Caco-2 (cell line): ENCODE data around the gene INPP4B. TPM values are rescaled to one million over a fixed set of nuclear protein-coding genes. Genes with fewer than 3 reads are reported as not detected.

ENCODE experiments used
- BruUV-seq: library from RNA; stranded (reverse); fragments of 400-500 nt; replicated peaks from 2 replicates; lab custom pipeline; 2021; lab: Mats Ljungman, UMichigan
- CTCF ChIA-PET: fragments of 300-600 bp; sonication (Branson Sonifier 250); formaldehyde crosslinking; loops from one replicate; lab custom pipeline; 2022; ENCODE audit warnings: antibody characterized with exemption; lab: Charles Lee
- POLR2A ChIA-PET: fragments of 300-600 bp; sonication (Branson Sonifier 250); formaldehyde crosslinking; loops from one replicate; lab custom pipeline; 2022; ENCODE audit warnings: antibody characterized with exemption; lab: Charles Lee
- DNase-seq, 2 experiments: peaks; one replicate each; pipeline versions ENCODE4 v3.0.0 to v3.0.0-alpha.2; 2020 to 2022
- H3K27me3 ChIP-seq: replicated peaks from 2 replicates; pipeline ENCODE4 v1.6.0; 2011; ENCODE audit warnings: low read length; ENCODE audit not compliant: control insufficient read depth, insufficient read depth
- H3K36me3 ChIP-seq: 2 replicates; pipeline ENCODE4 v1.5.1; 2011; ENCODE audit warnings: low read length; ENCODE audit not compliant: control insufficient read depth, insufficient read depth
- H3K4me1 ChIP-seq: fragments of 250-450 bp; sonication (Bioruptor Pico); 2 replicates; pipeline ENCODE4 v1.5.1; 2020; ENCODE audit warnings: mild to moderate bottlenecking
- H3K4me3 ChIP-seq: 2 replicates; pipeline ENCODE4 v1.5.1; 2011; ENCODE audit warnings: low read depth, mild to moderate bottlenecking, control low read depth, low read length
- H3K9me3 ChIP-seq: fragments of 250-450 bp; sonication (Bioruptor Pico); 2 replicates; pipeline ENCODE4 v1.5.1; 2020; ENCODE audit warnings: mild to moderate bottlenecking, moderate library complexity
- H3K27ac Mint-ChIP-seq: one replicate; pipeline ENCODE4 v1.8.0; 2022; ENCODE audit warnings: mixed read lengths; ENCODE audit not compliant: unreplicated experiment
- H3K27me3 Mint-ChIP-seq: one replicate; pipeline ENCODE4 v1.8.0; 2022; ENCODE audit warnings: mixed read lengths; ENCODE audit not compliant: insufficient read depth, unreplicated experiment
- H3K36me3 Mint-ChIP-seq: one replicate; pipeline ENCODE4 v1.8.0; 2022; ENCODE audit warnings: mild to moderate bottlenecking, mixed read lengths; ENCODE audit not compliant: insufficient read depth, unreplicated experiment
- H3K4me1 Mint-ChIP-seq: one replicate; pipeline ENCODE4 v1.8.0; 2022; ENCODE audit warnings: low read depth, mixed read lengths; ENCODE audit not compliant: unreplicated experiment
- H3K4me3 Mint-ChIP-seq: one replicate; pipeline ENCODE4 v1.8.0; 2022; ENCODE audit warnings: mild to moderate bottlenecking, moderate library complexity, mixed read lengths; ENCODE audit not compliant: unreplicated experiment
- H3K9me3 Mint-ChIP-seq: one replicate; pipeline ENCODE4 v1.8.0; 2022; ENCODE audit warnings: mixed read lengths; ENCODE audit not compliant: unreplicated experiment
- intact Hi-C: fragments of 100-400 bp; cut with micrococcal nuclease; formaldehyde crosslinking; loops from one replicate; pipeline ENCODE4 v1.10.0; 2022; ENCODE audit not compliant: unreplicated experiment
- total RNA-seq: library from RNA; stranded (reverse); gene quantifications from 2 replicates; pipeline ENCODE4 v1.2.3, GENCODE V29; 2022
- TF ChIP-seq, protein P1 (sequence below), 2 experiments: fragments of 200-600 bp in 1 of 2; IDR thresholded peaks; 1 replicate in 1 of 2; 2 replicates in 1 of 2; pipeline versions ENCODE4 v1.5.1 to v1.8.0; 2011 to 2022; ENCODE audit warnings: antibody characterized with exemption in 1 of 2, control low read depth in 1 of 2, inconsistent platforms in 1 of 2, low read depth in 1 of 2, low read length in 1 of 2, mild to moderate bottlenecking in 1 of 2, moderate library complexity in 1 of 2; ENCODE audit not compliant: insufficient read depth in 1 of 2, severe bottlenecking in 1 of 2, unreplicated experiment in 1 of 2

Gene INPP4B
- total RNA-seq, 1 experiment from 2014 or later = 10.3 TPM

DNA sequence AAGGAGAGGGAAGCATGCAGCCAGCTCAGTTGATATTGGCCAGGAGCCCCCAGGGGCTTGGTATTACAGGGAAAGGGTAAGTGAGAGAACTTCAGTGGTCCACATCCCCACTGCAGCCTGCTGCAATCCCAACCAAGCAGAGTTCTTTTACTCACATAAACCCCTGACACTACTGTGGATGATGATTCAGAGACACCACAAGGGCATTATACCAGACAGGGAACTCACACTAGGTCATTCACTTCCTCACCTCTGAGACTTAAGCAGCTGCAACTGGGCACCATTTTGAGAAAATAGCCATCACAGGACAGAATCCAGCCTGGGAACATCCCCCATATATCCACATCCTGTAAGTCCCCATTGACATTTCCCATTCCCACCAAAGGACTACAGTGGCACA lies 248.0 kb downstream of the INPP4B start:
- no peak overlapping the region for H3K27ac Mint-ChIP-seq
- no peak overlapping the region for H3K4me3 ChIP-seq
- H3K27me3 ChIP-seq = no peaks in the 10 kb centered on the region
- intact Hi-C loops = no loop called here
- no peaks in the 10 kb centered on the region for H3K27me3 Mint-ChIP-seq
- no TSS peak for BruUV-seq
- H3K9me3 Mint-ChIP-seq = peaks cover 9% of the 10 kb centered on the region
- H3K36me3 Mint-ChIP-seq = no peaks in the 10 kb centered on the region
- CTCF ChIA-PET = no interaction called here
- no peaks in the 10 kb centered on the region for H3K4me1 ChIP-seq
- no peaks in the 10 kb centered on the region for H3K36me3 ChIP-seq
- no peak for DNase-seq
- H3K9me3 ChIP-seq = no peaks in the 10 kb centered on the region; the same call in 1 of the 2 replicates
- H3K4me1 Mint-ChIP-seq = no peaks in the 10 kb centered on the region
- no peak overlapping the region for H3K4me3 Mint-ChIP-seq
- POLR2A ChIA-PET = no interaction called here
- TF ChIP-seq, protein P1, sequence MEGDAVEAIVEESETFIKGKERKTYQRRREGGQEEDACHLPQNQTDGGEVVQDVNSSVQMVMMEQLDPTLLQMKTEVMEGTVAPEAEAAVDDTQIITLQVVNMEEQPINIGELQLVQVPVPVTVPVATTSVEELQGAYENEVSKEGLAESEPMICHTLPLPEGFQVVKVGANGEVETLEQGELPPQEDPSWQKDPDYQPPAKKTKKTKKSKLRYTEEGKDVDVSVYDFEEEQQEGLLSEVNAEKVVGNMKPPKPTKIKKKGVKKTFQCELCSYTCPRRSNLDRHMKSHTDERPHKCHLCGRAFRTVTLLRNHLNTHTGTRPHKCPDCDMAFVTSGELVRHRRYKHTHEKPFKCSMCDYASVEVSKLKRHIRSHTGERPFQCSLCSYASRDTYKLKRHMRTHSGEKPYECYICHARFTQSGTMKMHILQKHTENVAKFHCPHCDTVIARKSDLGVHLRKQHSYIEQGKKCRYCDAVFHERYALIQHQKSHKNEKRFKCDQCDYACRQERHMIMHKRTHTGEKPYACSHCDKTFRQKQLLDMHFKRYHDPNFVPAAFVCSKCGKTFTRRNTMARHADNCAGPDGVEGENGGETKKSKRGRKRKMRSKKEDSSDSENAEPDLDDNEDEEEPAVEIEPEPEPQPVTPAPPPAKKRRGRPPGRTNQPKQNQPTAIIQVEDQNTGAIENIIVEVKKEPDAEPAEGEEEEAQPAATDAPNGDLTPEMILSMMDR (IDR thresholded peaks at IDR 0.05; ENCODE audit: insufficient read depth in 1 of 2, low read depth in 1 of 2, low read length in 1 of 2, severe bottlenecking in 1 of 2, unreplicated experiment in 1 of 2) = no peak

DNA sequence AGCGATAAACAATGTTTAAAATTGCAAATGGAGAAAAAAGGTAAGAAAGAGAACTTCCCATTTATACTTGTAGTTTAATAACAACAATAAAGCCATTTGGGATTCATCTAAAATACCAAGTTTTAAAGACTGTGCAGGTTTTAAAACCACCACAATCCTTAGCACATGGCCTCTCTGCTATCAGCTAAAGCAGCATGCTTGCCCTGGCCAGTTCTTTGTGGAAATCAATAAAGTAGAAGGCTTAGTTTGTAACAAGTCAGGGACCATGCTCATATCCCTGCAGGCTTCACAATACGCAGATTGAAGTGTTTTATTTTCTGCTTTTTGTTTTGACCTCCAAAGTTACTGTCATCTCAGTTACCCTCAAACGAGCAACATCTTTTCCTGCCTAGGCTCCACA lies 249.5 kb downstream of the INPP4B start:
- Histone ChIP-seq H3K4me1 (no peaks in the 10 kb centered on the region), H3K4me3 (no peak overlapping the region), H3K27me3 (no peaks in the 10 kb centered on the region), H3K9me3 (no peaks in the 10 kb centered on the region), H3K36me3 (no peaks in the 10 kb centered on the region)
- Mint-ChIP-seq H3K4me1 (no peaks in the 10 kb centered on the region), H3K27me3 (no peaks in the 10 kb centered on the region), H3K4me3 (no peak overlapping the region), H3K27ac (no peak overlapping the region), H3K9me3 (no peaks in the 10 kb centered on the region), H3K36me3 (no peaks in the 10 kb centered on the region)
- BruUV-seq = no TSS peak
- ChIA-PET POLR2A (no interaction called here), CTCF (no interaction called here)
- intact Hi-C loops = no loop called here
- DNase-seq = no peak
- TF ChIP-seq, protein P1 (IDR thresholded peaks at IDR 0.05; ENCODE audit: insufficient read depth in 1 of 2, low read depth in 1 of 2, low read length in 1 of 2, severe bottlenecking in 1 of 2, unreplicated experiment in 1 of 2) = no peak

DNA sequence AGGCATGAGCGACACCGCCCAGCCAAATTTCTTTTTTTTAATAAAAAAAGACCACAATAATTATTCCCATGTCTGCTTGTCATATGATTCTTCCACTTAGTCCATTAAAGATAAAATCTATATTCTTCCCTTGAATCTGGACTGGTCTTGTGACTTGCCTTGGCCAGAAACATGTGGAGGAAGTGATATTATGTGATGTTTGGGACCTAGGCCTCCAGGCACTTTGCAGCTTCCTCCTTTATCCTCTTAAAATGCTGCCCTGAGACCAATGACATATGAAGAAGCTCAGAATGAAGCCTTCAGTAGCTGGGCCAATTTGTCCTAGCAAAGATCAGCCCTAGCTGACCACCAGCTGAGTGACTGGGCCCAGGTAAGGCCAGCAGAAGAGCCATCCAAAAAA lies 250.0 kb downstream of the INPP4B start:
- BruUV-seq = no TSS peak
- no peaks in the 10 kb centered on the region for H3K4me1 ChIP-seq
- H3K4me3 Mint-ChIP-seq = no peak overlapping the region
- no peaks in the 10 kb centered on the region for H3K27me3 Mint-ChIP-seq
- DNase-seq = no peak
- no peaks in the 10 kb centered on the region for H3K36me3 Mint-ChIP-seq
- intact Hi-C loops = no loop called here
- no peaks in the 10 kb centered on the region for H3K9me3 Mint-ChIP-seq
- ChIA-PET CTCF (no interaction called here), POLR2A (no interaction called here)
- no peak overlapping the region for H3K27ac Mint-ChIP-seq
- no peaks in the 10 kb centered on the region for H3K9me3 ChIP-seq
- H3K36me3 ChIP-seq = no peaks in the 10 kb centered on the region
- TF ChIP-seq, protein P1 (IDR thresholded peaks at IDR 0.05; ENCODE audit: insufficient read depth in 1 of 2, low read depth in 1 of 2, low read length in 1 of 2, severe bottlenecking in 1 of 2, unreplicated experiment in 1 of 2) = no peak
- no peaks in the 10 kb centered on the region for H3K4me1 Mint-ChIP-seq
- no peaks in the 10 kb centered on the region for H3K27me3 ChIP-seq
- H3K4me3 ChIP-seq = no peak overlapping the region
